ENCODE data around the gene KCMF1.

The KCMF1 gene

GRCh38 chr2:84986018-84986417 lies 15.1 kb downstream of the KCMF1 start:
- DNase-seq, result no peak

GRCh38 chr2:84989422-84989821 lies 18.5 kb downstream of the KCMF1 start:
- no peak for DNase-seq

GRCh38 chr2:84989927-84990326 lies 19.0 kb downstream of the KCMF1 start:
- DNase-seq, result no peak

- no peak for DNase-seq
These were observed 20.6 kb downstream of the KCMF1 start for GRCh38 chr2:84991404-84992160.

- no peak for DNase-seq
These were observed 24.9 kb downstream of the KCMF1 start for GRCh38 chr2:84995826-84996225.

GRCh38 chr2:84996909-84997308 lies 25.9 kb downstream of the KCMF1 start:
- DNase-seq, result no peak

GRCh38 chr2:84999553-84999955 lies 28.6 kb downstream of the KCMF1 start:
- no peak for DNase-seq

GRCh38 chr2:85001595-85001994 lies 30.6 kb downstream of the KCMF1 start:
- no peak for DNase-seq

GRCh38 chr2:85002534-85002933 lies 31.6 kb downstream of the KCMF1 start:
- DNase-seq, result no peak

GRCh38 chr2:85008252-85008651 lies 37.3 kb downstream of the KCMF1 start:
- no peak for DNase-seq

- no peak for DNase-seq
These were observed 38.2 kb downstream of the KCMF1 start for GRCh38 chr2:85009019-85009618.

- DNase-seq, result no peak
These were observed 39.4 kb downstream of the KCMF1 start for GRCh38 chr2:85010404-85010803.

- no peak for DNase-seq
These were observed 40.1 kb downstream of the KCMF1 start for GRCh38 chr2:85011098-85011497.

GRCh38 chr2:85011747-85012146 lies 40.8 kb downstream of the KCMF1 start:
- no peak for DNase-seq

- DNase-seq, result no peak
These were observed 41.5 kb downstream of the KCMF1 start for GRCh38 chr2:85012431-85012830.

GRCh38 chr2:85012855-85013254 lies 41.9 kb downstream of the KCMF1 start:
- DNase-seq, result no peak

GRCh38 chr2:85015653-85016360 lies 44.8 kb downstream of the KCMF1 start:
- DNase-seq, result no peak

GRCh38 chr2:85016446-85016845 lies 45.5 kb downstream of the KCMF1 start:
- no peak for DNase-seq

- no peak for DNase-seq
These were observed 46.6 kb downstream of the KCMF1 start for GRCh38 chr2:85017411-85018048.

- DNase-seq, result no peak
These were observed 47.1 kb downstream of the KCMF1 start for GRCh38 chr2:85018049-85018447.

GRCh38 chr2:85019121-85019520 lies 48.2 kb downstream of the KCMF1 start:
- no peak for DNase-seq

- DNase-seq, result no peak
These were observed 51.3 kb downstream of the KCMF1 start for GRCh38 chr2:85022232-85022631.

GRCh38 chr2:85024372-85025047 lies 53.5 kb downstream of the KCMF1 start:
- DNase-seq, result no peak

All from effector CD4-positive, alpha-beta T cell (primary cell).